ENCODE measurements around the gene LAMTOR4. TPM values are rescaled to one million over a fixed set of nuclear protein-coding genes. Genes with fewer than 3 reads are reported as not detected.
"Not testable (repeated sequence)": the region's sequence is repeated elsewhere in the genome, so short reads cannot be mapped to it uniquely, and the experiment has no call there.

The LAMTOR4 gene
- total and polyA plus RNA-seq, 4 donors, result 63.4 to 288 (median 187) TPM

GRCh38 chr7:100192969-100193368 is 44.3 kb downstream of the LAMTOR4 start:
- no peaks in the 10 kb centered on the region for H3K36me3 ChIP-seq (ENCODE audit: control insufficient read depth in 4 of 4, insufficient read depth in 4 of 4, low read length in 4 of 4)
- TF ChIP-seq CTCF (IDR thresholded peaks at IDR 0.05; ENCODE audit: control extremely low read depth, extremely low read depth), result no peak
- H3K27me3 ChIP-seq (ENCODE audit: control insufficient read depth in 3 of 3, insufficient read depth in 3 of 3, low read length in 2 of 3), result no peaks in the 10 kb centered on the region
- no peak overlapping the region for H3K27ac ChIP-seq (ENCODE audit: low read depth in 1 of 2, low read length in 1 of 2)
- H3K4me3 ChIP-seq, result no peak overlapping the region
- WGBS, 2 donors, result 83 to 92% methylated on average over 3 of the region's 3 CpGs
- DNase-seq, result no peak
- H3K9me3 ChIP-seq (ENCODE audit: control insufficient read depth in 4 of 4, insufficient read depth in 3 of 4, low read length in 3 of 4), result no peaks in the 10 kb centered on the region
- H3K4me1 ChIP-seq (ENCODE audit: control insufficient read depth in 5 of 5, insufficient read depth in 5 of 5, low read length in 5 of 5), result no peaks in the 10 kb centered on the region
- no peak overlapping the region for H3K9ac ChIP-seq (ENCODE audit: insufficient read depth in 1 of 2, low read length in 2 of 2)
- no peak for ATAC-seq (ENCODE audit: insufficient read depth, low FRiP score)

- no peaks in the 10 kb centered on the region for H3K9me3 ChIP-seq (ENCODE audit: control insufficient read depth in 4 of 4, insufficient read depth in 3 of 4, low read length in 3 of 4)
- 71 to 78% methylated on average over 2 of the region's 2 CpGs for WGBS, 2 donors
- no peaks in the 10 kb centered on the region for H3K27me3 ChIP-seq (ENCODE audit: control insufficient read depth in 3 of 3, insufficient read depth in 3 of 3, low read length in 2 of 3)
- H3K27ac ChIP-seq (ENCODE audit: low read depth in 1 of 2, low read length in 1 of 2), result no peak overlapping the region
- no peak for ATAC-seq (ENCODE audit: insufficient read depth, low FRiP score)
- H3K4me1 ChIP-seq (ENCODE audit: control insufficient read depth in 5 of 5, insufficient read depth in 5 of 5, low read length in 5 of 5), result no peaks in the 10 kb centered on the region
- H3K36me3 ChIP-seq (ENCODE audit: control insufficient read depth in 4 of 4, insufficient read depth in 4 of 4, low read length in 4 of 4), result no peaks in the 10 kb centered on the region
- no peak overlapping the region for H3K4me3 ChIP-seq
- no peak overlapping the region for H3K9ac ChIP-seq (ENCODE audit: insufficient read depth in 1 of 2, low read length in 2 of 2)
- DNase-seq, result no peak
- TF ChIP-seq CTCF (IDR thresholded peaks at IDR 0.05; ENCODE audit: control extremely low read depth, extremely low read depth), result no peak
These were observed 46.5 kb downstream of the LAMTOR4 start for GRCh38 chr7:100195222-100195621.

GRCh38 chr7:100195901-100196322 is 47.2 kb downstream of the LAMTOR4 start:
- H3K9me3 ChIP-seq (ENCODE audit: control insufficient read depth in 4 of 4, insufficient read depth in 3 of 4, low read length in 3 of 4); H3K9ac ChIP-seq (ENCODE audit: insufficient read depth in 1 of 2, low read length in 2 of 2); ATAC-seq (ENCODE audit: insufficient read depth, low FRiP score); H3K36me3 ChIP-seq (ENCODE audit: control insufficient read depth in 4 of 4, insufficient read depth in 4 of 4, low read length in 4 of 4); H3K4me3 ChIP-seq; H3K27ac ChIP-seq (ENCODE audit: low read depth in 1 of 2, low read length in 1 of 2); H3K4me1 ChIP-seq (ENCODE audit: control insufficient read depth in 5 of 5, insufficient read depth in 5 of 5, low read length in 5 of 5); DNase-seq; H3K27me3 ChIP-seq (ENCODE audit: control insufficient read depth in 3 of 3, insufficient read depth in 3 of 3, low read length in 2 of 3): not testable (repeated sequence)
- 96% methylated on average over 6 of the region's 6 CpGs for WGBS, 2 donors

- H3K9me3 ChIP-seq (ENCODE audit: control insufficient read depth in 4 of 4, insufficient read depth in 3 of 4, low read length in 3 of 4), result no peaks in the 10 kb centered on the region
These were observed 49.5 kb downstream of the LAMTOR4 start for GRCh38 chr7:100198266-100198665.

More at GRCh38 chr7:100198266-100198665, 49.5 kb downstream of the LAMTOR4 start:
- H3K36me3 ChIP-seq (ENCODE audit: control insufficient read depth in 4 of 4, insufficient read depth in 4 of 4, low read length in 4 of 4), result no peaks in the 10 kb centered on the region
- ATAC-seq (ENCODE audit: insufficient read depth, low FRiP score) (no peak), DNase-seq (no peak)
- TF ChIP-seq CTCF (IDR thresholded peaks at IDR 0.05; ENCODE audit: control extremely low read depth, extremely low read depth), result no peak
- H3K4me1 ChIP-seq (ENCODE audit: control insufficient read depth in 5 of 5, insufficient read depth in 5 of 5, low read length in 5 of 5), result no peaks in the 10 kb centered on the region
- H3K4me3 ChIP-seq, result no peak overlapping the region
- no peak overlapping the region for H3K27ac ChIP-seq (ENCODE audit: low read depth in 1 of 2, low read length in 1 of 2)
- no peak overlapping the region for H3K9ac ChIP-seq (ENCODE audit: insufficient read depth in 1 of 2, low read length in 2 of 2)
- H3K27me3 ChIP-seq (ENCODE audit: control insufficient read depth in 3 of 3, insufficient read depth in 3 of 3, low read length in 2 of 3), result no peaks in the 10 kb centered on the region
- WGBS, 2 donors, result 94 to 95% methylated on average over 10 of the region's 10 CpGs
